ENCODE results near the gene SFTPA1.
"Not testable (repeated sequence)": the region's sequence is repeated elsewhere in the genome, so short reads cannot be mapped to it uniquely, and the experiment has no call there.

The SFTPA1 gene

GRCh38 chr10:79563426-79563825 is 47.3 kb upstream of the SFTPA1 start:
- Histone ChIP-seq H4K20me1 (ENCODE audit: insufficient read depth, low read length, poor library complexity, severe bottlenecking) (no peaks in the 10 kb centered on the region), H3K4me2 (ENCODE audit: low read depth, low read length, poor library complexity, severe bottlenecking) (no peak overlapping the region), H3K27me3 (ENCODE audit: insufficient read depth, low read length, poor library complexity, severe bottlenecking) (peaks cover 3% of the 10 kb centered on the region), H3K9ac (ENCODE audit: low read depth, low read length, poor library complexity, severe bottlenecking) (no peak overlapping the region), H3F3A (ENCODE audit: low read depth) (no peaks in the 10 kb centered on the region), H3K9me2 (replicated peaks; ENCODE audit: low read depth, low read length) (no peaks in the 10 kb centered on the region), H3K4me1 (ENCODE audit: insufficient read depth, low read length, poor library complexity, severe bottlenecking) (no peaks in the 10 kb centered on the region), H3K4me3 (ENCODE audit: low read length, poor library complexity, severe bottlenecking) (no peak overlapping the region), H3K9me3 (ENCODE audit: insufficient read depth, low read depth, low read length) (no peaks in the 10 kb centered on the region), H3K36me3 (ENCODE audit: insufficient read depth, low read length) (no peaks in the 10 kb centered on the region), H2AFZ (ENCODE audit: low read length) (no peak overlapping the region), H3K79me2 (ENCODE audit: insufficient read depth, low read length) (no peaks in the 10 kb centered on the region)
- TF ChIP-seq CTCF (conservative IDR thresholded peaks at IDR 0.05; ENCODE audit: low read length) (no peak), EZH2phosphoT487 (IDR thresholded peaks at IDR 0.05; ENCODE audit: borderline replicate concordance) (no peak)

- H4K20me1 ChIP-seq (ENCODE audit: insufficient read depth, low read length, poor library complexity, severe bottlenecking); H3K36me3 ChIP-seq (ENCODE audit: insufficient read depth, low read length); H3K9me3 ChIP-seq (ENCODE audit: insufficient read depth, low read depth, low read length); H3K9me2 ChIP-seq (replicated peaks; ENCODE audit: low read depth, low read length); H3K4me3 ChIP-seq (ENCODE audit: low read length, poor library complexity, severe bottlenecking); H3F3A ChIP-seq (ENCODE audit: low read depth); H3K4me2 ChIP-seq (ENCODE audit: low read depth, low read length, poor library complexity, severe bottlenecking); H3K79me2 ChIP-seq (ENCODE audit: insufficient read depth, low read length); H3K9ac ChIP-seq (ENCODE audit: low read depth, low read length, poor library complexity, severe bottlenecking); H3K4me1 ChIP-seq (ENCODE audit: insufficient read depth, low read length, poor library complexity, severe bottlenecking); H2AFZ ChIP-seq (ENCODE audit: low read length); H3K27me3 ChIP-seq (ENCODE audit: insufficient read depth, low read length, poor library complexity, severe bottlenecking): not testable (repeated sequence)
Measured at GRCh38 chr10:79570624-79571023, 40.1 kb upstream of the SFTPA1 start.

GRCh38 chr10:79579361-79579760 is 31.4 kb upstream of the SFTPA1 start:
- H4K20me1 ChIP-seq (ENCODE audit: insufficient read depth, low read length, poor library complexity, severe bottlenecking), result no peaks in the 10 kb centered on the region
- H3K4me2 ChIP-seq (ENCODE audit: low read depth, low read length, poor library complexity, severe bottlenecking), result no peak overlapping the region
- H3K27me3 ChIP-seq (ENCODE audit: insufficient read depth, low read length, poor library complexity, severe bottlenecking), result no peaks in the 10 kb centered on the region
- no peak overlapping the region for H3K9ac ChIP-seq (ENCODE audit: low read depth, low read length, poor library complexity, severe bottlenecking)
- H2AFZ ChIP-seq (ENCODE audit: low read length), result no peak overlapping the region
- no peaks in the 10 kb centered on the region for H3K9me2 ChIP-seq (replicated peaks; ENCODE audit: low read depth, low read length)
- H3F3A ChIP-seq (ENCODE audit: low read depth), result no peaks in the 10 kb centered on the region
- no peak for TF ChIP-seq EZH2phosphoT487 (IDR thresholded peaks at IDR 0.05; ENCODE audit: borderline replicate concordance)
- TF ChIP-seq CTCF (conservative IDR thresholded peaks at IDR 0.05; ENCODE audit: low read length), result no peak
- no peaks in the 10 kb centered on the region for H3K36me3 ChIP-seq (ENCODE audit: insufficient read depth, low read length)
- no peak overlapping the region for H3K4me3 ChIP-seq (ENCODE audit: low read length, poor library complexity, severe bottlenecking)
- H3K9me3 ChIP-seq (ENCODE audit: insufficient read depth, low read depth, low read length), result no peaks in the 10 kb centered on the region
- no peaks in the 10 kb centered on the region for H3K79me2 ChIP-seq (ENCODE audit: insufficient read depth, low read length)
- H3K4me1 ChIP-seq (ENCODE audit: insufficient read depth, low read length, poor library complexity, severe bottlenecking), result no peaks in the 10 kb centered on the region

- no peaks in the 10 kb centered on the region for H4K20me1 ChIP-seq (ENCODE audit: insufficient read depth, low read length, poor library complexity, severe bottlenecking)
- H3K4me2 ChIP-seq (ENCODE audit: low read depth, low read length, poor library complexity, severe bottlenecking), result no peak overlapping the region
- H3K36me3 ChIP-seq (ENCODE audit: insufficient read depth, low read length), result no peaks in the 10 kb centered on the region
- no peaks in the 10 kb centered on the region for H3K4me1 ChIP-seq (ENCODE audit: insufficient read depth, low read length, poor library complexity, severe bottlenecking)
- H3K9me3 ChIP-seq (ENCODE audit: insufficient read depth, low read depth, low read length), result no peaks in the 10 kb centered on the region
- no peak overlapping the region for H3K9ac ChIP-seq (ENCODE audit: low read depth, low read length, poor library complexity, severe bottlenecking)
- H2AFZ ChIP-seq (ENCODE audit: low read length), result no peak overlapping the region
- no peaks in the 10 kb centered on the region for H3K27me3 ChIP-seq (ENCODE audit: insufficient read depth, low read length, poor library complexity, severe bottlenecking)
- TF ChIP-seq CTCF (conservative IDR thresholded peaks at IDR 0.05; ENCODE audit: low read length), result no peak
- TF ChIP-seq EZH2phosphoT487 (IDR thresholded peaks at IDR 0.05; ENCODE audit: borderline replicate concordance), result no peak
- H3K9me2 ChIP-seq (replicated peaks; ENCODE audit: low read depth, low read length), result no peaks in the 10 kb centered on the region
- no peak overlapping the region for H3K4me3 ChIP-seq (ENCODE audit: low read length, poor library complexity, severe bottlenecking)
- no peaks in the 10 kb centered on the region for H3K79me2 ChIP-seq (ENCODE audit: insufficient read depth, low read length)
- no peaks in the 10 kb centered on the region for H3F3A ChIP-seq (ENCODE audit: low read depth)
Measured at GRCh38 chr10:79581044-79581443, 29.7 kb upstream of the SFTPA1 start.
